Kidney epithelial cell (primary cell): Measurements from ENCODE around the gene CHL1. TPM values are rescaled to one million over a fixed set of nuclear protein-coding genes. Genes with fewer than 3 reads are reported as not detected.

Experiments
- DNase-seq: peaks from one replicate; pipeline ENCODE4 v3.0.0-alpha.2; 2010; ENCODE audit warnings: low read depth
- H3K27me3 ChIP-seq: 2 replicates; pipeline ENCODE4 v1.6.0; 2011; ENCODE audit warnings: low read length; ENCODE audit not compliant: control insufficient read depth, insufficient read depth
- H3K36me3 ChIP-seq: 2 replicates; pipeline ENCODE4 v1.5.1; 2011; ENCODE audit warnings: low read length; ENCODE audit not compliant: control insufficient read depth, insufficient read depth
- H3K4me3 ChIP-seq: 2 replicates; pipeline ENCODE4 v1.5.1; 2011; ENCODE audit warnings: low read depth, mild to moderate bottlenecking, control low read depth, low read length
- CTCF ChIP-seq: IDR thresholded peaks from 2 replicates; pipeline ENCODE4 v1.5.1; 2011; ENCODE audit warnings: mild to moderate bottlenecking, moderate library complexity, low read length, control low read depth, inconsistent platforms; ENCODE audit not compliant: insufficient read depth, poor library complexity, severe bottlenecking
- total RNA-seq: library from RNA; depleted of rRNA; stranded (reverse); fragments of >200 nt; gene quantifications from 2 replicates; pipeline ENCODE4 v1.2.3, GENCODE V29; 2015

CHL1 gene
- total RNA-seq, 1 donor from 2014 or later = 0.33 TPM

- DNase-seq = no peak
- H3K36me3 ChIP-seq = no peaks in the 10 kb centered on the region
Observed at GRCh38 chr3:228442-229182, 32.0 kb downstream of the CHL1 start.

DNA sequence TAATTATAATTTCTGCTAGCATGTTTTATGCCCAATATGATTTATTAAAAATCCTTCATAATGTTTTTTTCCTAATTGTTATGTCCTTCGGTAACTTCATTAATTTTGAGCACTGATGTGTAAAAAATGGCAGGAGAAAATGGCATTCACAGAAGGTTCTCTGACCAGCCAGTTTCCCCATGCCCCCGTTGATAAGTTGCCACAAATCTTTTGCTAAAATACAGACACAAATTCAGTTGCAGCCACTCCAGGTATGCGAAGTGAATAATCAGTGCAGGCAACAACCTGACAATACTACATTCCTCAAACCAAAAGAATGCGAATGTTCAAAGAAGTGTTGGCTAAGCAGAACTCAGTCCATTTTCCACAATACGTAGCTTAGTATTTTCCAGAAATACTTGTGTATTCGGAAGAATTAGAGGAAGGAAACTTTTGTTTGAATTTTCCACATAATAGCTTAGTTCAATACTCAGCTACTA lies 32.7 kb downstream of the CHL1 start:
- Histone ChIP-seq H3K4me3 (no peak overlapping the region), H3K27me3 (no peaks in the 10 kb centered on the region), H3K36me3 (no peaks in the 10 kb centered on the region)
- TF ChIP-seq CTCF = no peak
- DNase-seq = no peak

More at GRCh38 chr3:228442-229182, 32.0 kb downstream of the CHL1 start:
- no peak for TF ChIP-seq CTCF
- Histone ChIP-seq H3K4me3 (no peak overlapping the region), H3K27me3 (no peaks in the 10 kb centered on the region)

DNA sequence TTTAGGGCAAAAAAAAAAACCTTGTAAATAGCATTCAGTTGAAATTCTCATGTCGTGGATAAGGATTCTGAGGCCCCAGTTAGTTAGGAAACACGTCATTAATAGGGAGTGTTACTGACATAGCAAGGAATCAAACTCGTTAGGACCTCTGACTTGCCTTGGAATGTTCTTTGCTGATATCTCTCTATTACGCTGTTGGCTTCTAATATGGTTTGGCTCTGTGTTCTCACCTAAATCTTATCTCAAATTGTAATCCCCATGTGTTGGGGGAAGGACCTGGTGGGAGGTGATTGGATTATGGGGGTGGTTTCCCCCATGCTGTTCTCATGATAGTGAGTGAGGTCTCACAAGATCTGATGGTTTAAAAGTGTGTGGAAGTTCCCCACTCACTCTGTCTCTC lies 40.3 kb downstream of the CHL1 start:
- no peaks in the 10 kb centered on the region for H3K36me3 ChIP-seq
- no peak for TF ChIP-seq CTCF
- H3K27me3 ChIP-seq = no peaks in the 10 kb centered on the region
- no peak overlapping the region for H3K4me3 ChIP-seq
- no peak for DNase-seq

- no peak overlapping the region for H3K4me3 ChIP-seq
- H3K27me3 ChIP-seq = no peaks in the 10 kb centered on the region
- no peak for TF ChIP-seq CTCF
- no peak for DNase-seq
- H3K36me3 ChIP-seq = no peaks in the 10 kb centered on the region
Observed at GRCh38 chr3:242602-243355, 46.2 kb downstream of the CHL1 start.

- no peak overlapping the region for H3K4me3 ChIP-seq
- no peaks in the 10 kb centered on the region for H3K27me3 ChIP-seq
- DNase-seq = peak; percentile 32
- H3K36me3 ChIP-seq = no peaks in the 10 kb centered on the region
- no peak for TF ChIP-seq CTCF
Observed at GRCh38 chr3:243356-243725, 46.8 kb downstream of the CHL1 start.
